Omental fat pad (tissue), 4 donors: ENCODE results near the gene PTH1R. TPM values are rescaled to one million over a fixed set of nuclear protein-coding genes. Genes with fewer than 3 reads are reported as not detected.
"Not testable (repeated sequence)": the region's sequence is repeated elsewhere in the genome, so short reads cannot be mapped to it uniquely, and the experiment has no call there.

ENCODE experiments used
- ATAC-seq: fragments of 150-250 bp; one replicate; pipeline ENCODE4 v1.9.1; 2016; ENCODE audit warnings: mild to moderate bottlenecking, moderate library complexity; ENCODE audit not compliant: low FRiP score
- DNase-seq: peaks from one replicate; pipeline ENCODE4 v3.0.0-alpha.2; 2019; ENCODE audit warnings: low spot score
- CTCF ChIP-seq, 3 donors: fragments of 450-650 bp; IDR thresholded peaks; one replicate each; pipeline ENCODE4 v1.5.1; 2016 to 2017; ENCODE audit warnings: antibody characterized with exemption in 3 of 3, mild to moderate bottlenecking in 3 of 3, moderate library complexity in 2 of 3
- total RNA-seq, 4 donors: library from RNA; depleted of rRNA; stranded (reverse); fragments of >200 nt; gene quantifications; one replicate each; pipeline ENCODE4 v1.1.0, GENCODE V29; 2016

PTH1R gene
- total RNA-seq, 4 donors from 2014 or later, result 16.1 to 32.3 (median 17.9) TPM

GRCh38 chr3:46908294-46908985 lies 30.9 kb downstream of the PTH1R start:
- ATAC-seq (no peak), DNase-seq (no peak)

GRCh38 chr3:46908986-46909534 lies 31.5 kb downstream of the PTH1R start:
- DNase-seq (no peak), ATAC-seq (no peak)
- TF ChIP-seq CTCF (IDR thresholded peaks at IDR 0.05), result no peak

More at GRCh38 chr3:46908294-46908985, 30.9 kb downstream of the PTH1R start:
- TF ChIP-seq CTCF (IDR thresholded peaks at IDR 0.05), result no peak

- ATAC-seq, result peak; percentile 76
- peak; percentile 64 for DNase-seq
- peak in 2 of 3 donors; percentile 47 to 79 for TF ChIP-seq CTCF (IDR thresholded peaks at IDR 0.05)
Measured at GRCh38 chr3:46909535-46910161, 32.1 kb downstream of the PTH1R start.

GRCh38 chr3:46910166-46910760 lies 32.7 kb downstream of the PTH1R start:
- ATAC-seq (no peak), DNase-seq (no peak)
- TF ChIP-seq CTCF (IDR thresholded peaks at IDR 0.05), result no peak

- not testable (repeated sequence) for DNase-seq, ATAC-seq
Measured at GRCh38 chr3:46910914-46911313, 33.4 kb downstream of the PTH1R start.

- DNase-seq, result no peak
- TF ChIP-seq CTCF (IDR thresholded peaks at IDR 0.05), result no peak
- no peak for ATAC-seq
Measured at GRCh38 chr3:46912986-46913385, 35.5 kb downstream of the PTH1R start.

GRCh38 chr3:46913644-46914043 lies 36.1 kb downstream of the PTH1R start:
- no peak for DNase-seq
- no peak for ATAC-seq
- no peak for TF ChIP-seq CTCF (IDR thresholded peaks at IDR 0.05)
